CD4-positive, alpha-beta T cell treated with Interleukin-15 for 4 hours (primary cell): ENCODE measurements around the gene KLF13.

Experiments
- DNase-seq: peaks from one replicate; pipeline ENCODE4 v3.0.0-alpha.2; 2020; ENCODE audit warnings: low spot score

KLF13 gene

DNA sequence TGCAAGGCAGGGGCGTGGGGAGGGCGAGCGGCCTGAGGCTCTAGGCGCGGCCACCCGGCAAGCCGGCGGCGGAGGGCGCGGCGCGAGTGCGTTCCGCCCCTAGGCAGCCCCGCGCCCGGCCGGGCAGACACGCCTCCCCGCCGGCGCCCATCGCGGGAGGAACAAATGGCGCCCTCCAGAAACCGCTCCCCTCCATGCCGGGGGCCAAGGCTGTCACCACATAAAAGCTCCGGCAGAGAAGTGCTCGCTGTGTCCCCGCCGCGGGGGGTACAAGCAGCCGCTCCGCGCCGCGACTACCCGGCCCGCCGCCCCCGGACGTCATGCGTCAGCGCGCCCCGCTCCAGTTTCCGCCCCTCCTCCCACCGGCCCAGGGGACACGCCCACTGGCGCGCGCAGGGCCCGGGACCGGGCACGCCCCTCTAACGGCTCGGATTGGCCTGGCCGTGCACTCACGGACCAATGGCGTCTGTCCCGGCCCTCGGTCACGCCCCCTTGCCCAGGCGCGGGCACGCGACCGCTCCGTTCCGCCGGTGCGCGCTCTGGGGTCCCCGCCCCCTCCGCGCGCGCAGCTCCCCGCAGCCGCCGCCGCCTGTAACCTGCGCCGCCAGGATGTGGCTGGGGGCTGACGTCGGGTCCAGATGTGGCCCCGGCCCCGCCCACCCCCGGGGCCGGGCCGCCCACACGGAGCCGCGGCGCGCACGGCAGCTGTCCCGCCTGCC is at the start of gene KLF13:
Gene KLF13 (plus strand): TSS at position 680 of the 719 bp plus-strand sequence. CDS start 378 bp downstream, outside the sequence.
- peak; percentile 100 for DNase-seq

- no peak for DNase-seq
Measured at GRCh38 chr15:31277335-31278060, 49.1 kb upstream of the KLF13 start.

- no peak for DNase-seq
Measured at GRCh38 chr15:31278061-31278445, 48.6 kb upstream of the KLF13 start.

DNA sequence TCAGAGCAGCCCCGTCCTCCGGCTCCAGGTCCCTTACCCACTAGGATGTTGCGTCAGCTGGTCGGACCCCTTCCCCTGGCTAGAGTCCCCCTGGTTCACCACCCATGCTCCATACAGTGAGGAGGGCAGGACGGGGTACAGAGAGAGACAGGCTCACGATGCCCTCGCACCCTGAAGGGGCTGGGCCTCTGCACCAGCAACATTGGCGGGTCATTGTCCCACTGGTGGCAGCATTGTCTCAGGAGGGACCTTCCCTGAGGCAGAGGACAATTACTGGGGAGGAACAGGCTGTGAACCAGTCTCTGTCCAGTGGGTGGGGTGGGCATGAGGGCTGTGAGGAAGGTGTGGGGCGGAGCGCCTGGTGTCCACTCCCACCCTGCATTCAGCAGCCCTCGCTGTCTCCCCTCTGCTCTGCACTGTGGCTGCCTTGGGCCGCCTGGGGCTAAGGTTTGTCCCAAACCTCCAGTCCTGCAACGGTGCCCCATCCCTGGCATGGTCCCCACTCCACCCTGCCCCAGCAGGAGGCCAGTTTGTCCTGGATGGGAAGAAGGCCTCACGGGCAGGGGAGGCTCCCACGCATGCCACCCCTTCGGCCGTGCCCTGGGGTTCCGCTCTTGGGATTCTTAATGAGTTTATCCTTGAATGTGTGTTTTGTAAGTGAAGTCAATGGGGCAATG is 48.0 kb upstream of the KLF13 start:
- DNase-seq = no peak

DNA sequence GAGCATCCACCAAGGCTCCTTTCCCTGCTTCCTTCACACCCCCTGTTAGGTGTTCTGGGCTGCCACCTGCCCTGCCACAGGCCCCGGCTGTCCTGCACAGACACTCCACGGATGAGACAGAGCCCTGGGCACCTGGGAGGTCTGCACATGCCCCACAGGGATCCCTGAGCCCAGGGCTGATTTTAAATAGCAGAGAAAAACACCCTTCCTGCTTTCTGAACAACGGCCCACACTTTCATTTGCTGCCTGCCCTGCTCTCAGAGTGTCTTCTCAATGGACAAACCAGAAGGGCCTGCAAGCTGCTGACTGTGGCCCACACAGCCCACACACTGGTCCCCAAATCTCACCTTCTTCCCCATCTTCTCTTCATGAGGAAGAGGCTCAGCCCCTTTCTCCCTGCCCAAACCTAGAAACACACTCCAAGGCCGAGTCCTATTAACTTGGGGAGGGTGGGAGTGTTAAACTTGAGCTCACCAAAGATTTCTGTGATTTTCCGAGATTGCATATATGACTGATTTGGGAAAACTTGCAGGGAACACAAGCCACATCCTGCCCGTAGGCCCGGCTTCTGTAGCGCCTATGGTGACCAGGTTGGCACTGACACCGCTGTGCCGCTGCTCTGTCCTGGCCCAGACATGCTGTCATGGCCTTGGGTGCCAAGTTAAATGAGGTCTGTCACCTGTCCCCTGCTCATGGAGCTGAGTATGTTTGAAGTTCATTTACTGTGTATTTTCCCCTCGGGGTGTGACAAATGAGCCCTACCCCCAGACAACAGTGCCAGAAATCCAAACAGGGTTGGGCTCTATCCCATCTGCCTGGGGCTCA is 47.2 kb upstream of the KLF13 start:
- no peak for DNase-seq

- no peak for DNase-seq
Measured at GRCh38 chr15:31280046-31280830, 46.4 kb upstream of the KLF13 start.

- DNase-seq = no peak
Measured at GRCh38 chr15:31280831-31281216, 45.8 kb upstream of the KLF13 start.

DNA sequence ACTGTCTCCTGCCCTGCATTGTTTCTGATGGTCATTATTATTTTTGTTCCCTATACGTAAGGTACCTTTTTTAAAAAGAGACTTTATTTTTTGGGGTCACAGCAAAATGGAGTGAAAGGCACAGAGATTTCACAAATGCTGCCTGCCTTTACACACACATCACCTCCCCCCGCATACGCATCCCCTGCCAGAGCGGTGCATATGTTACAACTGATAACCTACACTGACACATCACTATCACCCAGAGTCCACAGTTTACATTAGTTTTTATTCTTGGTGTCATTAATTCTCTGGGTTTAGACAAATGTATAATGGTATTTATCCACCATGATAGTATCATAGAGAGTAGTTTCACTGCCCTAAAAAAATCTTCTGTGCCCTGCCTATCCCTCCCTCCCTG is 43.6 kb upstream of the KLF13 start:
- DNase-seq = no peak

GRCh38 chr15:31285772-31286261 is 40.8 kb upstream of the KLF13 start:
- no peak for DNase-seq

GRCh38 chr15:31291048-31291578 is 35.5 kb upstream of the KLF13 start:
- no peak for DNase-seq

DNA sequence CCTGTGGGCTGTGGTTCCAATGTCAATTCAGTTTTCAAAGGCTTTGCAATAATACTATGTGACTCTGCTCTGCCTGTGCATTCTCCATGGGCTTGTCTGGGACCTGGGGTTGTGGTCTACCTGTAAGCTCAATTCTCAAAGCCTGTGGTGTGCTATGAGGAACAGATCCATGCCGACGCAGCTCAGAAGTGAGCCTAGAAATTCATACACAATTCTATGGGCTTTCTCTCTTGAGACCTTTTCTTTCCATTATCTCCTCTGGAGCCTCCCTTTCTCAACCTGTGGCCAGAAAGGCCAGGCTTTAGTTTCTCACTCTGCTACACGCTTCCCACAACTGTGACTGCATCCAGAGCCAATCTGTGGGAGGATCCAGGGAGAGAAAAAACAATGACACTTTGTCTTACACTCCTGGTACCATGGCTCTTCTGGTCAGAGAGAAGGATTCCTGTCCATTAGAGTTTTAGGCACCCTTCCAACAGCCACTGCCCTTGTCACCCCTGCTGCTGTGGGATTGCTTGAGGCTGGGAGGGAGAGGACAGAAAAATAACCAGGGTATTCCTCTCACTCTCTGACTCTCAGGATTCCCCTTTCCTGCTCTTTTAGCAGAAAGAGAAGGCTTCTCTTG is 34.1 kb upstream of the KLF13 start:
- DNase-seq = no peak

DNA sequence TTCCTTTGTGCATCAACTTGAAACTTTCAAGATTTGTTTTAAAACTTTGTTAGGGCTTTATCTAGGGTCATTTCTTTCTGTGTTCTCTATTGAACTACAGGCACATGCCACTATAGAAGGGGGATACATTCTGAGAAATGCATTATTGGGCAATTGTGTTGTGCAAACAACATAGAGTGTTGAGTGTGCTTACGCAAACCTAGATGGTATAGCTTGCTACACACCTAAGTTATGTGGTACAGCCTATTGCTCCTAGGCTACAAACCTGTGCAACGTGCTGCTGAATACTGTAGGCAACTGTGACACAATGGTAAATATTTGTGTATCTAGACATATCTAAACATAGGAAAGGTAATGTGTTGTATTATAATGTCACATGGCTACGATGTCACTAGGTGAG is 33.0 kb upstream of the KLF13 start:
- DNase-seq = no peak

DNA sequence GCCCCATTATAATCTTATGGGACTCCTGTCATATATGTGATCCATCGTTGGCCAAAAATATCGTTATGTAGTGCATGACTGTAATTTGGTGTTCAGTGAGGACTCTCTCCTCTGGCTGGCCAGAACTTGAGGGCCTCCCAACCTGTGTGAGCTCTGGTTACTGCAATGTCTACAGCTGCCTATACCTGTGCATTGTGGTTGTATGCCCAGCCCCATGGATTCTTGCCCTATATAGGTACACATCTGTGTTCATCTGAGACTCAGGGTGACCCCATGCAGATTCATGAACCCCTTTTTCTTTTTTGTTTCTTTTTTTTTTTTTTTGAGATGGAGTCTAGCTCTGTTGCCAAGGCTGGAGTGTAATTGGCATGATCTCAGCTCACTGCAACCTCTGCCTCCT is 32.6 kb upstream of the KLF13 start:
- DNase-seq = no peak

GRCh38 chr15:31295658-31296057 is 31.0 kb upstream of the KLF13 start:
- no peak for DNase-seq

DNA sequence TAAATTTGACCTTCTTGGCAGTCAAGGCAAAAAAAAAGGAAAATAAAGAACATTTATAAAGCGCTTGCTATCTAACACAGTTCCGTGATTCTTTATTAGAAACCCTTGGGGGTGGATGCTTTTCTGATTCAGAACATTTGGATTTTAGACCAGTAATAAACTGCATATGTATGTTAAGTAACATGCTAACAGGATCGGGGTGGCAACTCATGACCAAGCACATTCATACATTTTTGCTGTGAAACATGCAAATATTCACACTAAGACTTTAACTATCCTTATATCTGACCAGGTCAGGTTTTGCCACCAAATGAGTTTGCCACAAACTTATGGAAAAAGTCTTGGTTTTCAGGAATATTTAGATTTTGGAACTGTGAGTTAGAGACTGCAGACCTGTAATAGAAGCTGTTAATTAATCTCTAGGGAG is 30.4 kb upstream of the KLF13 start:
- no peak for DNase-seq

GRCh38 chr15:31296646-31297574 is 29.7 kb upstream of the KLF13 start:
- DNase-seq = no peak

GRCh38 chr15:31297575-31298456 is 28.8 kb upstream of the KLF13 start:
- no peak for DNase-seq

DNA sequence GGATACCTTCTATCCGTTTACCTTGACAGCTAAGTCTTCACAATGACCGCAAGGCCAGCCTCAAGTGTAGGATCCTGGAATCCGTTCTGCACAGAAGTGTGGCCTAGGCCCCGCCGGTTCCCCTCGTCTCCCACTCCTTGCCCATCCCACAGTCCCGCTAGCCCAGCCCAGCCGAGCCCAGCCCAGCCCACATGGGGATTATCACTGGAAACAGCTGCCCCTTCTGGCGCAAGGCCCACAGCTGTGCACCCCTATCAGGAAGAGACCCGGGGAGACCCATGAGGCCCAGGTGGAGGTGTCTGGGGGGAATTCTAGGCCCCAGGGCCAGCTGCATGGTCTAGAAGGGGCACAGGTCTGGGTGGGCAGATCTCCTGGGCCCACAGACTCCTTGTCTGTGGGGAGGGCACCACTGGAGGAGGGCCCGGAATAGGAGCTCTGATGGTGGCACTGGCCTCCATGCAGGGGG is 27.9 kb upstream of the KLF13 start:
- no peak for DNase-seq
